GM12872 (cell line): ENCODE results near the gene ZMYND19.

Source experiments
- CTCF ChIP-seq: IDR thresholded peaks from 3 replicates; pipeline ENCODE4 v1.5.1; 2011; ENCODE audit warnings: low read depth, mild to moderate bottlenecking, low read length, moderate library complexity; ENCODE audit not compliant: insufficient read depth

Gene ZMYND19

DNA sequence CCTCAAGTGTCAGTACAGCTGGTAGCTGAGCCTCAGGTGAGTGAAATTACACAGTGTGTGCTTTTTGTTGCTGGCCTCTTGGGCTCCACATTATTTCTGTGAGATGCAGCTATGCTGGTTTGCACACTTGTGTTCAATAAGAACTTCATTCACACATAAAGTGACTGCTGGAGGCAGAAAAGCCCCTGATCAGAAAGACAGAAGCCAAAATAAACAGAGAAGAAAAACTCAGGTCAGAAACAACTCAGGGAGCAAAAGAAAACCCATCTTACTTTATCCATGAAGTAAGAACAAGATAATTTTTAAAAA lies 55.2 kb downstream of the ZMYND19 start:
- TF ChIP-seq CTCF = no peak

- TF ChIP-seq CTCF = peak; percentile 74
These were observed 55.8 kb downstream of the ZMYND19 start for GRCh38 chr9:137534256-137535119.
